ENCODE measurements around the gene TPRX1.

- no peak for TF ChIP-seq CTCF (IDR thresholded peaks at IDR 0.05)
- TF ChIP-seq POLR2A (IDR thresholded peaks at IDR 0.05): no peak
Observed at GRCh38 chr19:47786566-47786965, 17.8 kb downstream of the TPRX1 start.

All from thyroid gland (tissue), 4 donors.